Measurements from ENCODE around the gene RPP30.

Gene RPP30

GRCh38 chr10:90871766-90872647 is at the start of gene RPP30:
RPP30 (plus strand) TSS chr10:90871974; CDS start chr10:90871987, 13 bp downstream.
- DNase-seq (ENCODE audit: low read depth in 2 of 2) = peak; percentile 56 to 71

- DNase-seq (ENCODE audit: low read depth in 2 of 2) = no peak
Observed at GRCh38 chr10:90822508-90822907, 49.3 kb upstream of the RPP30 start.

- DNase-seq (ENCODE audit: low read depth in 2 of 2) = no peak
Observed at GRCh38 chr10:90832111-90832510, 39.7 kb upstream of the RPP30 start.

- no peak for DNase-seq (ENCODE audit: low read depth in 2 of 2)
Observed at GRCh38 chr10:90834326-90834725, 37.4 kb upstream of the RPP30 start.

- no peak for DNase-seq (ENCODE audit: low read depth in 2 of 2)
Observed at GRCh38 chr10:90837486-90837885, 34.3 kb upstream of the RPP30 start.

GRCh38 chr10:90842725-90843124 is 29.0 kb upstream of the RPP30 start:
- DNase-seq (ENCODE audit: low read depth in 2 of 2) = no peak

- no peak for DNase-seq (ENCODE audit: low read depth in 2 of 2)
Observed at GRCh38 chr10:90845726-90846125, 26.0 kb upstream of the RPP30 start.

- no peak for DNase-seq (ENCODE audit: low read depth in 2 of 2)
Observed at GRCh38 chr10:90846746-90847145, 25.0 kb upstream of the RPP30 start.

GRCh38 chr10:90847436-90847835 is 24.3 kb upstream of the RPP30 start:
- DNase-seq (ENCODE audit: low read depth in 2 of 2) = no peak

GRCh38 chr10:90849956-90850749 is 21.6 kb upstream of the RPP30 start:
- no peak for DNase-seq (ENCODE audit: low read depth in 2 of 2)

- no peak for DNase-seq (ENCODE audit: low read depth in 2 of 2)
Observed at GRCh38 chr10:90855126-90855525, 16.6 kb upstream of the RPP30 start.

- no peak for DNase-seq (ENCODE audit: low read depth in 2 of 2)
Observed at GRCh38 chr10:90856261-90856660, 15.5 kb upstream of the RPP30 start.

- DNase-seq (ENCODE audit: low read depth in 2 of 2) = no peak
Observed at GRCh38 chr10:90856964-90857634, 14.7 kb upstream of the RPP30 start.

GRCh38 chr10:90857635-90858460 is 13.9 kb upstream of the RPP30 start, which contains the start of gene HTR7:
HTR7 (minus strand) TSS chr10:90858039; CDS start chr10:90857671, 368 bp downstream.
- peak; percentile 21 to 42 for DNase-seq (ENCODE audit: low read depth in 2 of 2)

GRCh38 chr10:90858461-90858968 is 13.3 kb upstream of the RPP30 start:
- DNase-seq (ENCODE audit: low read depth in 2 of 2) = no peak

GRCh38 chr10:90859321-90859751 is 12.4 kb upstream of the RPP30 start:
- no peak for DNase-seq (ENCODE audit: low read depth in 2 of 2)

GRCh38 chr10:90860790-90861189 is 11.0 kb upstream of the RPP30 start:
- no peak for DNase-seq (ENCODE audit: low read depth in 2 of 2)

GRCh38 chr10:90862908-90863514 is 8.8 kb upstream of the RPP30 start:
- no peak for DNase-seq (ENCODE audit: low read depth in 2 of 2)

GRCh38 chr10:90865401-90865800 is 6.4 kb upstream of the RPP30 start:
- no peak for DNase-seq (ENCODE audit: low read depth in 2 of 2)

GRCh38 chr10:90866050-90866598 is 5.7 kb upstream of the RPP30 start:
- no peak for DNase-seq (ENCODE audit: low read depth in 2 of 2)

Data from stimulated activated CD8-positive, alpha-beta memory T cell treated with anti-CD3 and anti-CD28 coated beads, Interleukin-15, amount 100 ng/mL, for 4 hours (primary cell).